ENCODE results near the gene ZNF219.
A peak's percentile ranks its signal among the peaks of the same experiment; 100 is the strongest.

ZNF219 gene

DNA sequence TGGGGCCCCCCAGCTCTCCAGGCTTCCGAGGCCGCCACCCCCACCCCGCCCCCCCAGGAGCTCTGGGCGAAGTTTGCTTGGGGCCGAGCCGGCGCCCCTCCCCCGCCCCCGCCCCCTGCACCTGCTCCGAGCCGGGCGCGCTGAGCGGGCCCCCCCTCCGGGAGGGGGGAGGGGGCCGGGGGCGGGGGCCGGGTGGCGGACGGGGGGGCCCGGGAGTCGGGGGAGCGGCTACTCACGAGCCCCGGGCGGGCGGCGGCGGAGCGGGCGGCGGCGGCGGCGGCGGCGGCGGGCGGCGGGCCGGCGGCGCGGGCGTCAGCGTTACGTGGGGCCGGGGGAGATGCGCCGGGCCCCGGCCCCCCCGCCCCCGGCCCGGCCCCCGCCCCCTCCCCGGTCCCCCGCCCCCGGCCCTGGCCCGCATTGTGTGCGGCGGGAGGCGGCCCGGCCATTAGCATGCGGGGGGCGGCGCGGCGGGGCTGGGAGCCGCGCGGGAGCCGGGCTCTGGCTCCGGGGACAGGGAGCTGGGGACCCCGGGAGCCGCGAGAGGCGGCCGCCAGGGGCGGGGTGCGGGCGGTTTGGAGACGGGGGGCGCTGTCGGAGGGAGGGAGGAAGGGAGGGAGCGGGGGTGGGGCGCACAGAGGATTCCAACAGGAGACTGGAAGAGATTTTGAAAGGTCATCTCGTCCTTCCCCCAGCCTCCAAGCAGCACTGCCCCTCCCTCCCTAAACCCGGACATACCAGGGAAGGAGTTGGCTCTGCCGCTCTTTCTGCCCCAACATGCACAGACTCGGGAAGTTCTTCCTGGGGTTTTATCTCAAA lies at the start of gene ZNF219:
Gene ZNF219, minus strand, starts transcription at position 580 of the 816 bp plus-strand sequence. CDS start 5,064 bp downstream, outside the sequence.
- DNase-seq = peak; percentile 71 to 73

DNA sequence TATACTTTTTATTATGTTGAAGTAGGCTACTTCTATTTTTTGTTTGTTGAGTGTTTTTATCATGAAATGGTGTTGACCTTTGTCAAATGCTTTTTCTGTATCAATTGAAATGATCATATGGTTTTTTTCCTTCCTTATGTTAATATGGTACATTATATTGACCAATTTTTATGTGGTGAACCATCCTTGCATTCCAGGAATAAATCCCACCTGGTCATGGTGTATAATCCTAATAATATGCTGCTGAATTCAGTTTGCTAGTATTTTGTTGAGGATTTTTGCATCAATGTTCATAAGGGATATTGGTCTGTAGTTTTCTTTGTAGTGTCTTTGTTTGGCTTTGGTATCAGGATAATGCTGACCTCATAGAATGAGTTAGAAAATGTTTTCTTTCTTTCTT lies 47.0 kb upstream of the ZNF219 start:
- no peak for DNase-seq

DNA sequence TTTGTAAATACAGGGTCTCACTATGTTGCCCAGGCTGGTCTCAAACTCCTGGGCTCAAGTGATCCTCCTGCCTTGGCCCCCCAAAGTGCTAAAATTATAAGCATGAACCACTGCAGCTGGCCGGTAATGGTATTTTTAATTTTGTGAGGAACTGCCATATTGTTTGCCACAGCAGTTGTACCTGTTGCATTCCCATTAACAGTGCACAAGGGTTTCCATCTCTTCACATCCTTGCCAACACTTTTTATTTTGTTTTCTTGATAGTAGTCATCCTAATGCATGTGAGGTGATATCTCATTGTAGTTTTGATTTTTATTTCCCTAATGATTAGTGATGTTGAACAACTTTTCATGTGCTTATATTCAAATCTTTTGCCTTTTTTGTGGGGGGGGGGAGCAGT lies 43.9 kb upstream of the ZNF219 start:
- no peak for DNase-seq

DNA sequence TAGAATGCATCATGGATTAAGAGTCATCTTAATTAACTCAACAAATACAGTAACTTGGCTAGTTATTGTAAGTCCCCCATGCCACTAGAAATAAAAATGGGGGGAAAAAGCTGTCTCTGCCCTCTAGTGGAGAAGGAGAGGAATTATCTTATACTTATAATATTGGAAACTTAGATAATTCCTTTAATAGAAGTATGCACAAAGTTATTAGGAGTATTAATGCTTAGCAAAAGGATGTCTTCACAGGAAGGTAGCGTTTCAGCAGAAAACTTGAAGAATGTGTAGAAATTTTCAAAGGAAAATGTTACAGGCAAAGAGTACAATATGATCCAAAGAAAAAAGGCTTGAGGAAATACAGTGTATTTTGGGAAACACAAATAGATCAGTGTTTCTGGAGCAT lies 37.6 kb upstream of the ZNF219 start:
- DNase-seq = peak in 1 of 2 experiments; percentile 51

DNA sequence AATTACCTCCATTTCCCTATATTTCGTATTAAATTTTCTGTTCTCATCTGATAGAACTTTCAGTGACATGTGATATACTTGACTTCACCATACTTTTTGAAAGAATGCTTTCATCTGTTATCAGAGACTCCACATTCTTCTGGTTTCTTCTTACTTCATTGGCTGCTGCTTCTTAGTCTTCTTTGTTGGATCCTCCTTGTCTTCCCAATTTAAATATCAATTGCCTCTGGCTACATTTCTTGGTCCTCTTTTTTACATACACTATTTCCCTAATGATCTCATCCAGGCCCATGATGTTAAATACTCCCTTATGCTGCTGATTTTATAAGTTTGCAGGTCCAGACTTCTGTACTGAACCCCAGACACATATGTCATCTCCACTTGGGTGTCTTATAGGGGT lies 35.4 kb upstream of the ZNF219 start:
- DNase-seq = no peak

DNA sequence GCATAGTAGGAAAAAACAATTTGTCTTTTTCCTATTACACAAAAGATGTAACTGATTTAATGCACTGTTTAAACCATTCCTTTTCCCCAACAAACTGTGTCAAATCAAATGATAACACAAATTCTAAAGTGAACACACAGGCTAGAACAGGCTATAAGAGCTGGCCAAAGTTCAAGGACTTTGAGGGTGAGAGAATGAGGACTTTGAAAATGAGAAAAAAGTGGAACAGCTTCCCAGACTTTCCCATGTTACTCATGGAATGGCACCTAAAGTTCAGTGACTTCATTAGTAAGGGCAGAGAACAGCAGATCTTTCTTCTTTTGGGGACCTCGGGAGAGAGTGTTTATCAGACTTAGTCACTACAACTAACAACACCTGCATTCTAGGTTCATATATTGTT lies 25.0 kb upstream of the ZNF219 start:
- no peak for DNase-seq

DNA sequence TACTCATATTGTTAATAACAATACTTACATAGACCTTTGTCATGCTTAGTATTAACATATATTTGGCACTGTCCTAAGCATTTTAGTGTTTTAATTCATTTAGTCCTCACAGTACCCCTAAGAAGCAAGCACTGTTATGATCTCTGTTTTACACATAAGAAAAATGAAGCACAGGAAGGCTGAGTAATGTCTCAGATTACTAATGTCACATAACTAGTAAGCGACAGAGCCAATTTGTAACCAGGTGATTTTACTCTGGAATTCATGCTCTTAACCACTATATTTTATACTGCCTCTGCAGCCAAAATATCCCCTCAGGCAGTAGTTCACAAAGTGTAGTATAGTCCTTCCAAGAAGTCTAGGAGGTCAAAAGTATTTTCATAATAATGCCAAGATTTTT lies 22.7 kb upstream of the ZNF219 start:
- DNase-seq = no peak

DNA sequence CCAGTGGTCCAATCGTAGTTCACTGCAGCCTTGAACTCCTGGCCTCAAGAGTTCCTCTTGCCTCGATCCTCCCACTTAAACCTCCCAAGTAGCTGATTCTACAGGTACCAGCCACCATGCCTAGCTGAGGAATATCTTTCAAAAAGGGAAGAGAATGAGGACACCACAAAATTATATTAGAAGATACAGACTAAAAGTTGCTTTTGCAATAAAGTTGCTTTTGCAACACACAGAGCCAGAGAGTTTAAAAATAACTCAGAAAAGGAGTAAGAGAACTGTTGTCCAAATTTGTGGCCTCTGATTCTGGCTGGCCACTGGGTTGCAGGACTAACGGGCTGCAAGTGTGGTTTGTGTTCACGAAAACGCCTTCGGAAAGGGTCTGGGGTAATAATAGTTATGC lies 22.2 kb upstream of the ZNF219 start:
- no peak for DNase-seq

DNA sequence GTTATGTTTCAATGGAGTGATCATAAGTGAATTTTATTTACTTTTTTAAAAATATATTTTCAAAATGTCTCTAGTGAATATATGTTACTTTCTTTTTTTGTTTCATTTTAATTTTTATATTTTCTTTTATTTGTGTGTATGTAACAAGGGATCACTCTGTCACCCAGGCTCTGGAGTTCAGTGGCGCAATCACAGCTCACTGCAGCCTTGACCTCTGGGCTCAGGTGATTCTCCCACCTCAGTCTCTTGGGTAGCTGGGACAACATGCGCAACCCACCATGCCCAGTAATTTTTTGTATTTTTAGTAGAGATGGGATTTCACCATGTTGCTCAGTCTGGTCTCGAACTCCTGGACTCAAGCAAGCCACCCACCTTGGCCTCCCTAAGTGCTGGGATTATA lies 20.5 kb upstream of the ZNF219 start:
- no peak for DNase-seq

DNA sequence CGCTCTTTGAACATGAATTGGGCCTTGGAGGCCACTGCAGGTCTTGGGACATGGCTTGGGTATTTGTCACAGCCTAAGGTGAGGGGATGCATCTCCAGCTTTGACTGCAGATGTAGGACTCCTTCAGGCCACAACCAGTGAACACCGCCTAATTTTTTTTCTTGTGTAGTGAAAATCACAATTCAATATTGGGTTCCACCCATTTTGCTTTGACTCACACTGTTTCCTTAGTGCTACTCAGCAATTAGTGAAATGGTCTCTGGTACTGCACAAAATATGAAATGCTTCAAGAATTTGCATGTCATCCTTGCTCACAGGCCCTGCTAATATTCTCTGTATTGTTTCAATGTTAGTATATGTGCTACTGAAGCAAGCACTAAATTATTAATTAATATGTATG lies 14.9 kb upstream of the ZNF219 start:
- no peak for DNase-seq

DNA sequence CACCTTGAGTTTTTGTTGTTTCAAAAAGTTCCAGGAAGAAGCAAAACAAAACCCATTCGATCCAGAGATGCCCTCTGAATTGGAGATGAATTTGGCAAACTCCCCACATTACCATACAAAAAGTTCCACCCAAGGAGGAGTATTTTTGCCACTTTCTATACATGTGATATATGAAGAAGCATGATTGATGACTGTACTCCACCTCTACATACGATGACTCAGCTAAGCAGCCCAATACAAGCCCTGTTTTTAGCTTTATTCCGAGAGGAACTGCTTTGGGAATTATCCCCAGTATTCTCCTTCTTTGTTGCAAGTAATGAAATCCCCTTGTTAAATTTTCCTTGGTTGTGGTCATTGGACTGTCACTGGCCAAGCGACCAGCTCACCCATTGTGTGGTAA lies 13.8 kb upstream of the ZNF219 start:
- DNase-seq = no peak

DNA sequence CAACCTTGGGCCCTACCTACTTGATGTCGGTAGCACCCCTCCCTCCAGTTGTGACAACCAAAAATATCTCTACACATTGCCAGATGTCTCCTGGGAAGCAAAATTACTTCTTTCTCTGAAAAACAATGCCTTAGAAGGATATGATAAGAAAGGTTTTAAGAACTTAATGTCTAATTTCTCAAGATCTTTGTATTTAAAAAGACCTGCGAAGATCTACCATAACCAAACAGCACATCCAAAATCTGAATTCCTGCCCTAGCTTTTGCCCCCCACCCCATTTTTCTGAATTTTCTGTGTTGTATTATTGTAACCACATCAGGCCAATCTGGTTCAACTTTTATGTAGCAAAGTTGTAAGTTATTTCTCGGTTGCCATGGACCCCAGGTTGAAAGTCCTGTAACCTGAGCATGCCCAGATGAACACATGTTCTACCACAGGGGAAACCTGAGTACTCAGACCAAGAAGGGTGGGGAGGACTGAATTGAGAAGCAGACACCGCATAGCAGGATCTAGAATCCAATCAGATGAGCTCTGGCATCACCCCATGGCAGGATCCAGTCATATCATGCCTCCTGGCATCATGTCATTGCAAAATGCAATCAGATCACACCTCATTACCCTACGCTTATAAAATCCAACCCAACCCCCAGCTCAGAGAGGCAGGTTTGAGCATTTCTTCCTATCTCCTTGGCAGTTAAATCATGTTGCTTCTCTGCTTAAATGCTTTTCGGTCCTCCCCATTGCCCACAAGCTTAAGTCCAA lies 11.1 kb upstream of the ZNF219 start:
- no peak for DNase-seq

DNA sequence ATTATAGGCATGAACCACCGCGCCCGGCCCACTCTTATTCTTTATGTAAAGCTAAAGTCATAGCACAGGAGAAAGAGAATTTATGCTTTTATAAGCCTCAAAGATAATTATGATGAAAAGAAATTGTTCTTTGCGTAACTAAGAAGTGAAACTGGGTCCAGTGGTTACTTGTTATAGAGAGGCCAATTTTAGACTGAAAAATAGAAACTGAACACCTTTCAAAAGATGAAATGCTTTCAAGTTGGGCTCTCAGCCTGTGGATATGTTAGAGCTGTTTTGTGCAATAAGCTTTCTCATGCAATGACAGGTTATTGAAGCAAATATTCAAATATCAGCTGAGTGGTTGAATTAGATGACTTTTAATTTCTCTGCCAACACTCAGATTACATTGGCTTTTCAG lies 10.3 kb upstream of the ZNF219 start:
- no peak for DNase-seq

DNA sequence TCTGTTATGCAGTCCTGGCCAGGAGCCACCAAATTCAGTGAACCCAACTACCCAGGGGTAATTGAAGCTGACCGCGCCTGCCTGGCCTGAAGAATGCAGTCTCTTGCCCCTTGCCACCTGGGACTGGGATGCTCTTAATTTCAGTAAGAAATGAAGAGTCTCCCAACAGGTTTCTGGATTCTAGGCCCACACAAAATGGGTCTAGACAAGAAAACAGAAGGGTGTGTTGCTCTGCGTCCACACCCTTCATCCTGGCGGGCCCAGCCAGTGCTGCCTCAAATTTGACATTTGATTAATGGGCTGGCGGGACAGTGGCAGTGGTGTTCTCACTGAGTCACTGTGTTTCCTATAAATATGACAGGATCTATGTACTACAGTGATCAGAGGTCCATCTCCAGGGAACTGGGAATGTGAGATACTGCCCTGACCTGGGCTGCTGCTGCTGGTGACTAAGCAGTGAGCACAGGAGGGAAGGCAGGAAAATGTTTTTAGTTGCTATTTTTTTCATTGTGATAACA lies 8.9 kb upstream of the ZNF219 start:
- no peak for DNase-seq

DNA sequence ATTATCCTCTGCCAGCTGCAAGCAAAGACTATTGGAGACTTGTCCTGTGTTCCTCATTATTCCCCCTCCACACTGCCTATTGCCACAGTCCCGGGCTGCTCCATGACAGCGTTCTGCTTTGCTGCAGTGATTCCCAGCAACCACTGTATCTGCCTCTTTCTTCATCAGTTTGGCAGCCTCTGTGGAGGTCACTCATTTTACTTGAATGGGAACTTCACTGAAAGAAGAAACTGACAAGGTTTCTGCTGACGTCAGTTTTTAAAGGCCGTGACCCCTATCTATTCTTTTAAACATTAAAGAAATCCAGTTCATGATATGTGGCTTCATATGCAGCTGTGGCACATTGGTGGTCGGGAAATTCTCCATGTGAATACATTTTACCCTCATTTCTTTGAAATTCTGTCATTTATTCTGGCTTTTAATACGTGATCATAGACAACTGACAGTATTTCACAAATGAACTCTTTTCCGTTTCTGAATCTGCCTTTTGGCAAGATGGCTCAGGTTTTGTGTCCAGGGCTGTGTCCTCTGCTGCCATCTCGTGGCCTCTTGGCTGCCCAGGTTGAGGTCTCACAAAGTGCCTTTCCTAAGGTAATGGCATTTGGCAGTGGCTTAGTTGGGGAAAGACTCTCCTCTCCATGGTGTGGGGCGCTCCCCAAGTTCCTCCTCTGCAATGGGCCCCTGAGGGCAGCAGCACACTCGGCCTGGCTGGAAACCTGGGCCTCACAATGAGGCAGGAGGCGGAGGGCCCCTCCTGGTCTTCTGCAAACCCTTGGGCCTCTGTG lies 8.2 kb upstream of the ZNF219 start:
- DNase-seq = peak; percentile 77 to 88

DNA sequence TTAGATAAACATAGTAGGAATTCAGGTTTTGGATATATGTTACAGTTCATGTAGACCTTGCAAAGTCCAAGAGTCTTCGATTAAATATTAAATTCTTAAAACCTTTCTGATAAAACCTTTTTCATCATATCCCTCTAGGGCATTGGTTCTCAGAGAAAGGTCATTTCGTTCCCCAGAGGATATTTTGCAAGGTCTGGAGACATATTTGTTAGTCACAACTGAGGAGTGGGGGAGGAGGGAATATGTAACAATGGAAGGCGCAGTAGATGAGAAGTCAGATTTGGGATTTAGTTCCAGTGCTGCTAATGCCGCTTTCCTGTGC lies 7.7 kb upstream of the ZNF219 start:
- DNase-seq = no peak

DNA sequence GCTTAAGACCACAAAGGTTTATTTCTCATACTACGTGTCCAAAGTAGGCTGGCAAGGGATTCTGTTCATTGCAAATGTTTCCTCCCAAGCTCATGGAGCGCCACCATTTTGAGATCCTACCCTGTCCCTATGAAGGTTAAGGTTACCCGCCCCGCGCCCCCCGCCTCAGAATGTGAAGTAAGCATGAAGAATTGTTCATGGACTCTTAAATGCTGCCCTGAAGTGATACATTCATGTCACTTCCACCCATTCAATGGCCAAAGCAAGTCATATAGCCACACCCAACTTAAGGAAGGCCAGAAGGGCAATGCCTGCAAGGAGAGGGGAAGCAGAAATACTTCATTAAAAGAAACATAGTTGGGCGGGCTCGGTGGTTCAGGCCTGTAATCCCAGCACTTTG lies 6.6 kb upstream of the ZNF219 start:
- DNase-seq = no peak

DNA sequence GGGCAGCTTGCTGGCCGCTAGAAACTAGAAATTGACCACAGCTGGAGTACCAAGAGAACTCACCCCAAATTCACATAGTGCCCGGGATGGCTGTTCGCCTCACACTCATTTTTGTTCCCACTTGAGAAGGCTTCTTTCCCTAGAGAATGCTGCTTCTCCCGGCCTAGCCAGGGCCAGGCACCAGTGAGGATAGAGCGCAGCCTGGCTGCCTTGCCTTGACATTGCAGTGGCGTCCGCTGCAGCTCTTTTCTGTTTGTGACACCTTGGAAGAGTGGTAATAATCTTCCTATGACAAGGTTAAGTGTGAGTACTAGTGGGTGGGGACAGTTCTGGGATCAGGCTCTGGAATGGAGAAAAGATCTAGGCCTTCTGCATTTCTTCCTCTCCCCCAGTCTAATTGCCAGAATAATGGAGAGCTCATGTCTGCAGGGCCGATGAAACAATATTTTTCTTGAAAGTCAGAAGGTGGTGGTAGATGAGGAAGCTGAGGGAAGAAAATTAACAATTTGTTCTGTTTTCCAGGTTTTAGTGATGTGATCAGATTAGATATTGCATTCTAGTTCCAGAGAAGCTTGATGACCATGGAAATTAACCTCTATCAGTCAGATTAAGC lies 6.1 kb upstream of the ZNF219 start:
- DNase-seq = peak; percentile 86 to 95

DNA sequence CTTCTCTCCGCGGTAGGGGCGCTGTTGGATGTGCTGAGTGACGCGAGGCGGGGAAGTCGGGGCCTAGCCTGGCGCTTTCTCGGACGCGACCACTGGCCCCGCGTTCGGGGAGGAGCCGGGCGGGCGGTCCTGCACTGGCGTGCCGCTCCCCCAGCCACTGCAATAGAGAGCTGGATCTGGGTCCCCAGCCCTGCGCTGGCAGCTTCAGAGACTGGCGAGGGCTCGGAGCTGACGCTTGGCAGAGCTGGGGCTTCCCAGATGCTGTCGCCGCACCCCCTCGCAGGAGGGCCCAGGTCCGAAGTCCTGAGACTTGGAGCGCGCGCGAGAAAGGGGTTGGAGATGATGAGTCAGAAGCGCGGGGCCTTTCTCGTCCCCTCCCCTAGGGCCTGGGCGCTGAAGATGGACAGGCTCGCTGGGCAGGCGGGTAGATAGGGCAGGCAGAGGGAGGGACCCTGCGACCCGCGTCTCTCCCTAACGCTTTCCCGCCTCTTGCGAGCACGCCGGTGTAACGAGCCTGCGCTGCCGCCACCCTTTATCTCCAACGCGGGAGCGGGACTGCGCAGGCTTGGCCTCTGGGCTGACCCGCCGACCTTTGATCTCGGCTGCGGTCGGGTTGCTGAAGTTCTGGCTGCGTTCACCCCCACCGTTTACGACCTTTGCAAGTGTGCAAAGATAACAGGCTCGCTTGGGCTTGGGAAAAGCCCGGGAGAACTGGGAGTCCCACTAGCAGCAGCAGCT lies 5.4 kb upstream of the ZNF219 start:
- DNase-seq = peak; percentile 97 to 98

DNA sequence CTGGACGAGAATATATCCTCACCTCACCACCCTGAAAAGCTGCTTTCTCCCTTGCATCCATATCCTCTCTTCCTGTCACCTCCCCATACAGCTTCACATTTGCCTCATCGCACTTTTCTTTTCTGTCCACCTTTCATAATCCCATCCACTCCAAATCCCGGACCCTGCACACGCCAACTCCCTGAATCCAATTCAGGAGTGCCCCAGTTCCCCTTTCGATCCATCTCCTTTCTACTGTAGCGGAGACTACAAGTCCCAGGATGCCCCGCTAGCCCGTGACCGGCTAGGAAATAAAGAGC lies 4.9 kb upstream of the ZNF219 start:
- no peak for DNase-seq

DNA sequence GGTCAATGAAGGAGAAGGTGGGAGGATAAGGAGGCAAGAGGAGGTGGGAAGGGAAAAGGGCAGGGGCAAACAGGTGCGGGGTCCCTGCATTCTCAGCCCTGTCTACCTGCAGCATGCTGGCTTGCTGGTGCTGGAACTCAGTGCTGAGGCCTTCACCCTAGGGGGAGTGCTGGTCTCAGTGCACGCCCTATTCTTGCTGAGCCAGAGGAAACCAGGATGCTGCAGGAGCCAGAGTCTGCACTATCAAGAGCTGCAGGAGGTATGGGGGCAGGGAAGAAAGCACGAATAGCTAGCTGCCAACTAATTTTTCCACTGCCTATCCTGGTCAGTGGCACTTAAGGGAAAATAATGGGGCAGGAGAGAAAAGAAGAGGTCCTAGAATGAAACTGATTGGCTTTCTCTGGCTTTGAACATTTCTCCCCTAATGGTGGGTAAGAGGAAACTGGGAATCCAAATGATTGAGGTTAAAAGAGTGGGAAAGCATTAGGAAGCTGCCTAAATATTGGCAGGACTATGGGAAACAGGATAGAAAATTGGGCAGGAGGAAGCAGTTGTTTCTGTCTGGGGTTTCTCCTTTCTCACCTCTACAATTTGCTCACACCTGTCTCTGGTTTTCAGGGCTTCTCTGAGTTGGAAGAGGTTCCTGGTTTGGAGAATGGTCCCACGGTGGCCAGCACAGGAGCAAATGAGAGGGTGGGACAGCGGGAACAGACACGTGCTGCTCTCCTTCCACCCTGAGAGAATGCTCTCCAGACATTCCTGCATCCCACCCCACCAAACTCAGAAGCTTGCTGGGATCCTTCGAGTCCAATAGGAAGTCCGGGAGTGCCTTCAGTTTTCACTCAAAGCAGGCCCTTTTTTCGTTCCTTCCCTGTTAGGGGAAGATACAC lies 4.3 kb upstream of the ZNF219 start:
- DNase-seq = peak; percentile 6 to 32

Measured in NCI-H524 (cell line).